Measurements from ENCODE around the gene CALML4. TPM values are rescaled to one million over a fixed set of nuclear protein-coding genes. Genes with fewer than 3 reads are reported as not detected.

Gene CALML4
- total RNA-seq, 4 donors from 2014 or later = 2.6 to 9.3 (median 4.6) TPM

DNA sequence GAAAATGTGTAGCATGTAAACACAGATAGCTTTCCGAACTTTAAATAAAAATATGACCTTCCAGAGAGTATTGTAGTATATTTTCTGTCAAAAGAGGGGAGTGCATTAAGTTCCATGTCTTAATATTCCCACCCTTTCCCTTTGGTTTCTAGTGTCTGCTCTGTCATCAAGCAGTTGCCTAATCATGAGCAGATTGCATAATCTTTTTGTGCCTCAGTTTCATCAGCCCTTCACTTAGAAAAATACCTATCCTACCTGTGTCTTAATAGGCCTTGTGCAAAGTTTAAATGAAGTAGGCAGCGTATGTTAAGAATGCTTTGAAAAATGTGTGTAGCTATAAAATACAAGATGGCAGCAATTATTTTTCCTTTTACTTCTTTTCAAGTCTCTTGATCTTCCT, 52.8 kb downstream of the CALML4 start:
- no peak overlapping the region for H3K4me3 ChIP-seq (ENCODE audit: low read depth, poor library complexity, severe bottlenecking)
- intact Hi-C loops (cut with DNase I; ENCODE audit: low total_unique reads) = no loop called here
- DNase-seq (ENCODE audit: low spot score in 2 of 2) = no peak
- WGBS, 2 donors = 95 to 99% methylated on average over 2 of the region's 2 CpGs
- TF ChIP-seq, protein P1, sequence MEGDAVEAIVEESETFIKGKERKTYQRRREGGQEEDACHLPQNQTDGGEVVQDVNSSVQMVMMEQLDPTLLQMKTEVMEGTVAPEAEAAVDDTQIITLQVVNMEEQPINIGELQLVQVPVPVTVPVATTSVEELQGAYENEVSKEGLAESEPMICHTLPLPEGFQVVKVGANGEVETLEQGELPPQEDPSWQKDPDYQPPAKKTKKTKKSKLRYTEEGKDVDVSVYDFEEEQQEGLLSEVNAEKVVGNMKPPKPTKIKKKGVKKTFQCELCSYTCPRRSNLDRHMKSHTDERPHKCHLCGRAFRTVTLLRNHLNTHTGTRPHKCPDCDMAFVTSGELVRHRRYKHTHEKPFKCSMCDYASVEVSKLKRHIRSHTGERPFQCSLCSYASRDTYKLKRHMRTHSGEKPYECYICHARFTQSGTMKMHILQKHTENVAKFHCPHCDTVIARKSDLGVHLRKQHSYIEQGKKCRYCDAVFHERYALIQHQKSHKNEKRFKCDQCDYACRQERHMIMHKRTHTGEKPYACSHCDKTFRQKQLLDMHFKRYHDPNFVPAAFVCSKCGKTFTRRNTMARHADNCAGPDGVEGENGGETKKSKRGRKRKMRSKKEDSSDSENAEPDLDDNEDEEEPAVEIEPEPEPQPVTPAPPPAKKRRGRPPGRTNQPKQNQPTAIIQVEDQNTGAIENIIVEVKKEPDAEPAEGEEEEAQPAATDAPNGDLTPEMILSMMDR (IDR thresholded peaks at IDR 0.05) = no peak
- no peak for TF ChIP-seq POLR2A (IDR thresholded peaks at IDR 0.05)

DNA sequence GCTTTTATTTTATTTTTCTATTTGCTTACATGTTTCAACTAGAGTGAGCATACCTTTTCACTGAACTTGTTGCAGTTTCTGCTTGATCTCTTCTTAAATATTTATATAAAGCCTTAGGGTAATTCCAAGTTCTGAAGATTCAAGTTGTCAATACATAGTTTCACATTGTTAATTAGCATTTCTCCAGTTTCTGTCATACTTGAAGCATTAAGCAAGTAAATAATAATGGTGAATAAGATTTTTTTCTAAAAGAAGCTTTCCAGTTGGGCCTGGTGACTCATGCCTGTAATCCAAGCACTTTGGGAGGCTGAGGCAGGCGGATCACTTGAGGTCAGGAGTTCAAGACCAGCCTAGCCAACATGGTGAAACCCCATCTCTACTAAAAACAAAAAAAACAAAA, 53.9 kb downstream of the CALML4 start:
- 67 to 77% methylated on average over 1 of the region's 1 CpG for WGBS, 2 donors

DNA sequence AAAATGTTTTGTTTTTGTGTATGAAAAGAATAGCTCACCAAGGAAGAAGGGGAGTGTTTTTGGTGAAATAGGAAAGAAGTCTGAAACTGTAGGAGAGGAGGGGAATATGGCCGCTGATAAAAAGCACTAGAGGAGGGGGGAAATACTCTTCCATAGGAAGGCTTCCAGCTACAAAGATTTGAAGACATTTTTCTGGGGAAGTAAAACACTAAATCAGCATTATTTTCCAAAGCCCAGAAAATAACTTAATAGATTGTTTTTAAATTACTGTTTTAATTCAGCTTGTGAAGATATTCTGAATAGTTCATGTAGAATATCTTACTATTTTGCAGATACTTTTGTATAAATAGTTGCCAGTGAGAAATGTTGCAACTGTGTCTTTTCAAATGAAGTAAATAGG, 54.9 kb downstream of the CALML4 start:
- intact Hi-C loops (cut with DNase I; ENCODE audit: low total_unique reads) = no loop called here
- H3K4me3 ChIP-seq (ENCODE audit: low read depth, poor library complexity, severe bottlenecking) = no peak overlapping the region
- DNase-seq (ENCODE audit: low spot score in 2 of 2) = no peak
- WGBS, 2 donors = 82 to 93% methylated on average over 1 of the region's 1 CpG
- no peak for TF ChIP-seq POLR2A (IDR thresholded peaks at IDR 0.05)
- TF ChIP-seq, protein P1 (IDR thresholded peaks at IDR 0.05) = no peak

More for the DNA sequence above, 53.9 kb downstream of the CALML4 start:
- no peak overlapping the region for H3K4me3 ChIP-seq (ENCODE audit: low read depth, poor library complexity, severe bottlenecking)
- no peak for DNase-seq (ENCODE audit: low spot score in 2 of 2)
- intact Hi-C loops (cut with DNase I; ENCODE audit: low total_unique reads) = no loop called here
- TF ChIP-seq POLR2A (IDR thresholded peaks at IDR 0.05) = no peak
- TF ChIP-seq, protein P1 (IDR thresholded peaks at IDR 0.05) = no peak

DNA sequence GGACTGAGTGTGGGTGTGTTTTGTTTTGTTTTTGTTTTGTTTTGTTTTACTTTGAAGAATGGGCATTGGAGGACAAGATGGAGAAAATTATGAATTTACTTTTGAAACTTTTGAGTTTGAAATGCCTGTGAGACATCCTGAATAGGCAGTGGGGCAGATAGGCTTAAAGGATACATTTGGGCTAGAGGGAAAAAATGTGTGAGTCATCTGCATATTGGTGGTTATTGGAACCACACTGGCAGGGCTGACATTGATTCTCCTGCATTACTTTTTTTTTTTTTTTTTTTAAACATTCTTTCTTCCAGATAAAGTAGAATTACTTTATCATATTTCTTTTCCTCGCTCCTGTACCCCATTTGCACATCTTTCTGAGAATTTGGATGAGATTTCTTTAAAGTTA, 56.1 kb downstream of the CALML4 start:
- no peak for TF ChIP-seq POLR2A (IDR thresholded peaks at IDR 0.05)
- TF ChIP-seq, protein P1 (IDR thresholded peaks at IDR 0.05) = no peak
- no peak for DNase-seq (ENCODE audit: low spot score in 2 of 2)
- intact Hi-C loops (cut with DNase I; ENCODE audit: low total_unique reads) = no loop called here
- WGBS, 2 donors = 97 to 98% methylated on average over 1 of the region's 1 CpG
- H3K4me3 ChIP-seq (ENCODE audit: low read depth, poor library complexity, severe bottlenecking) = no peak overlapping the region

DNA sequence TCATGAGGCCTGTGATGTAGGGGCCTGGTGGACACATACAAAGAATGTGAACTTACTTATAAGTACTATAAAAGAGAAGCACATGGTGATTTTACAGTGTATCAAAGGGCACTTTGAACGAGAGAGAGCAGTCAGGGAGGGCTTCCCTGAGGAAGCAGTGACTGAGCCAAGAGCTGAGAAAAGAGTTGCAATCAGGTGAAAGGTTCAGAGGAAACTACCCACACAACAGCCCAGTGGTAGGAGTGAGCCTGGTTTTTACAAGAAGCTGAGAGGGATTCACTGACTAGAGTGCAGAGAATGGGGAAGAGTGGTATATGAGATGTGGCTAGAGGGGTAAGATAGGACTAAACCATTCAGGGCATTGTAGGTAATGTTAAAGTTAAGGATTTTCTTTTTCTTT, 57.1 kb downstream of the CALML4 start:
- intact Hi-C loops (cut with DNase I; ENCODE audit: low total_unique reads) = no loop called here
- TF ChIP-seq, protein P1 (IDR thresholded peaks at IDR 0.05) = no peak
- no peak for TF ChIP-seq POLR2A (IDR thresholded peaks at IDR 0.05)
- no peak overlapping the region for H3K4me3 ChIP-seq (ENCODE audit: low read depth, poor library complexity, severe bottlenecking)
- WGBS, 2 donors = 90 to 97% methylated on average over 1 of the region's 1 CpG
- no peak for DNase-seq (ENCODE audit: low spot score in 2 of 2)

DNA sequence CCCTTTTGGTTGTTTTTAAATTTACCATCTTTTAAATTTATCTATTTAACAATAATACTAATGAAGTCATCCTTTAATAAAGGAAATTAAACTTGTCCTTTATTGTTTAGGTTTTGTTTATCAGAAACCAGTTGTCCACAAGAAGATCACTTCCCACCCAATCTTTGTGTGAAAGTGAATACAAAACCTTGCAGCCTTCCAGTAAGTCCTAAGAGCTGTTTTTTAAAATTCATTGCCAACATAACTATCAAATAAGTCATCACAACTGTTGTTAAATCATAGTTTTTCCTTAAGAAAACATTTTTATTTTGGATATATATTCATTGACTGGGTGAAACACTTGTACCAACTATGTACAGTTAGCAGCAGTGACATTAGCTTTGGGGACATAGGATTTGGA, 59.4 kb downstream of the CALML4 start:
- intact Hi-C loops (cut with DNase I; ENCODE audit: low total_unique reads) = no loop called here
- no peak for DNase-seq (ENCODE audit: low spot score in 2 of 2)
- TF ChIP-seq, protein P1 (IDR thresholded peaks at IDR 0.05) = no peak
- no peak for TF ChIP-seq POLR2A (IDR thresholded peaks at IDR 0.05)

More for the DNA sequence above, 59.4 kb downstream of the CALML4 start:
- H3K4me3 ChIP-seq (ENCODE audit: low read depth, poor library complexity, severe bottlenecking) = no peak overlapping the region

Measured in lower leg skin (tissue), 4 donors.